Central memory CD8-positive, alpha-beta T cell (primary cell): ENCODE results near the gene CX3CL1.
"Not testable (repeated sequence)": the region's sequence is repeated elsewhere in the genome, so short reads cannot be mapped to it uniquely, and the experiment has no call there.

Source experiments
- ATAC-seq: fragments of 150-1000 bp; cut with Tn5 transposase; replicated peaks from 2 replicates; pipeline ENCODE4 v1.10.0; 2022; ENCODE audit warnings: mild to moderate bottlenecking, moderate FRiP score, moderate number of reproducible peaks; ENCODE audit not compliant: poor library complexity, severe bottlenecking; ENCODE audit errors: extremely low read depth
- DNase-seq, 2 donors: peaks; one replicate each; pipeline ENCODE4 v3.0.0; 2021; ENCODE audit warnings: low spot score in 2 of 2
- H3K27ac Mint-ChIP-seq: one replicate; pipeline ENCODE4 v1.8.0; 2022; ENCODE audit warnings: low read depth, mild to moderate bottlenecking, moderate library complexity, mixed read lengths
- H3K27me3 Mint-ChIP-seq: one replicate; pipeline ENCODE4 v1.8.0; 2022; ENCODE audit warnings: mixed read lengths
- H3K36me3 Mint-ChIP-seq: one replicate; pipeline ENCODE4 v1.8.0; 2022; ENCODE audit warnings: mild to moderate bottlenecking, moderate library complexity, mixed read lengths; ENCODE audit not compliant: insufficient read depth
- H3K4me1 Mint-ChIP-seq: one replicate; pipeline ENCODE4 v1.8.0; 2022; ENCODE audit warnings: mixed read lengths
- H3K4me3 Mint-ChIP-seq: one replicate; pipeline ENCODE4 v1.8.0; 2022; ENCODE audit warnings: mild to moderate bottlenecking, moderate library complexity, mixed read lengths
- H3K9me3 Mint-ChIP-seq: one replicate; pipeline ENCODE4 v1.8.0; 2022; ENCODE audit warnings: mixed read lengths

The CX3CL1 gene

DNA sequence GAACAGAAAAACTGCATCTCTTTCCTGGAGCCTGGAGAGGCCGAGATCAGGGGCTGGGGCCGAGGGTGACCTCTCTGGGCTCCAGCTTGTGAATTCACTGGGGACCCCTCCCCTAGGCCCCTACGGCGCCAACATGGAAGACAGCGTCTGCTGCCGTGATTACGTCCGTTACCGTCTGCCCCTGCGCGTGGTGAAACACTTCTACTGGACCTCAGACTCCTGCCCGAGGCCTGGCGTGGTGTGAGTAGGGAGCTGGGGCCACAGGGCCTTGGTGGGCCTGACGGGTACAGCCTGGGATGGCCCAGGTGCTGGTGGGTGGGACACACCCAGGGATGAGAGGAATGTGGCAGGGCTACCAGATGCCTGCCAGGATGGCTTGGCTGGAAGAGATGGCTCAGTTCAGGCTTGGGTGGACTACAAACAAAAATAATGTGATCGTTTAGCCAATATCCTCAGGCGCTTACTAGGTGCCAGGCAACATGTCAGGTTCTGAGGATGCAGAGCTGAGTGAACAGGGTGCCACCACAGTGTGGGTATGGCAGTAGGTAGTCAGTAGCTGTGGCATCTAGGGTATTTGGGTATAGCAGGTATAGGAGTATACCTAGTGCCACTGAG is 11.9 kb upstream of the CX3CL1 start:
- Mint-ChIP-seq H3K27ac (no peak overlapping the region), H3K9me3 (no peaks in the 10 kb centered on the region), H3K36me3 (no peaks in the 10 kb centered on the region), H3K4me1 (no peaks in the 10 kb centered on the region), H3K27me3 (peaks cover 18% of the 10 kb centered on the region), H3K4me3 (no peak overlapping the region)
- DNase-seq (no peak), ATAC-seq (no peak)

DNA sequence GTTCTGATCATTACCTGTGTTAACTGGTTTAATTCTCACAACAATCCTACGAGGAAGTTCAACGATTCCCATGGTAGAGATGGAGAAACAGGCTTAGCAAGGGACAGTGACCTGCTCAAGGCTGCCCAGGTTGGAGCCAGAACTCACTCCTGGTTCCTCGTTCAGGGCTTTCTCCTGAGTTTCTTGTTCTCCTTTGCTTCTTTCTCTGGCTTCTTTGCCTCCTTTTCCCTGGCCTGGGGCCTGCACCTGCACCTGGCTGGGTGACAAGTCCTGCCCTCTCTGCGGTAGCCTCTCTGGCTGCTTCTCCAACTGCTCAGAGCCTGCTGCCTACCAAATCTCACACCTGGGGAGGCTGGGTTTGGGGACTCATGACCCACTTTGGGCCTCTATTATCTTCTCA is 10.9 kb upstream of the CX3CL1 start:
- Mint-ChIP-seq H3K4me3 (no peak overlapping the region), H3K4me1 (no peaks in the 10 kb centered on the region), H3K27me3 (peaks cover 28% of the 10 kb centered on the region), H3K36me3 (no peaks in the 10 kb centered on the region), H3K9me3 (no peaks in the 10 kb centered on the region), H3K27ac (no peak overlapping the region)
- ATAC-seq, result no peak
- no peak for DNase-seq

DNA sequence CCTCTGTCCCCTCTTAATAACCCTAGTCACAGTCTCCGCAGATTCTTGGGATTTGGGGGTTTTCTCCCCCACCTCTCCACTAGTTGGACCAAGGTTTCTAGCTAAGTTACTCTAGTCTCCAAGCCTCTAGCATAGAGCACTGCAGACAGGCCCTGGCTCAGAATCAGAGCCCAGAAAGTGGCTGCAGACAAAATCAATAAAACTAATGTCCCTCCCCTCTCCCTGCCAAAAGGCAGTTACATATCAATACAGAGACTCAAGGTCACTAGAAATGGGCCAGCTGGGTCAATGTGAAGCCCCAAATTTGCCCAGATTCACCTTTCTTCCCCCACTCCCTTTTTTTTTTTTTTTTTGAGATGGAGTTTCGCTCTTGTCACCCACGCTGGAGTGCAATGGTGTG is 8.1 kb upstream of the CX3CL1 start:
- DNase-seq (no peak), ATAC-seq (no peak)
- Mint-ChIP-seq H3K36me3 (no peaks in the 10 kb centered on the region), H3K4me1 (no peaks in the 10 kb centered on the region), H3K27ac (peak overlapping the region; percentile 9), H3K9me3 (no peaks in the 10 kb centered on the region), H3K27me3 (peaks cover 51% of the 10 kb centered on the region), H3K4me3 (no peak overlapping the region)

GRCh38 chr16:57366544-57367040 is 5.7 kb upstream of the CX3CL1 start:
- Mint-ChIP-seq H3K4me1 (no peaks in the 10 kb centered on the region), H3K27ac (no peak overlapping the region), H3K9me3 (no peaks in the 10 kb centered on the region), H3K36me3 (no peaks in the 10 kb centered on the region), H3K4me3 (no peak overlapping the region), H3K27me3 (peaks cover 52% of the 10 kb centered on the region)
- DNase-seq (no peak), ATAC-seq (no peak)

- H3K4me3 Mint-ChIP-seq, result no peak overlapping the region
- no peaks in the 10 kb centered on the region for H3K9me3 Mint-ChIP-seq
- H3K4me1 Mint-ChIP-seq, result no peaks in the 10 kb centered on the region
- no peak for ATAC-seq
- H3K27ac Mint-ChIP-seq, result no peak overlapping the region
- H3K27me3 Mint-ChIP-seq, result peaks cover 52% of the 10 kb centered on the region
- H3K36me3 Mint-ChIP-seq, result no peaks in the 10 kb centered on the region
- no peak for DNase-seq
Measured at GRCh38 chr16:57367116-57367752, 5.1 kb upstream of the CX3CL1 start.

GRCh38 chr16:57371494-57372371 is 557 bp upstream of the CX3CL1 start:
- H3K27ac Mint-ChIP-seq, result no peak overlapping the region
- ATAC-seq (no peak), DNase-seq (no peak)
- no peaks in the 10 kb centered on the region for H3K9me3 Mint-ChIP-seq
- no peak overlapping the region for H3K4me3 Mint-ChIP-seq
- H3K4me1 Mint-ChIP-seq, result no peaks in the 10 kb centered on the region
- no peaks in the 10 kb centered on the region for H3K36me3 Mint-ChIP-seq
- H3K27me3 Mint-ChIP-seq, result peaks cover 31% of the 10 kb centered on the region

GRCh38 chr16:57373117-57373947 is 1.0 kb downstream of the CX3CL1 start:
- H3K9me3 Mint-ChIP-seq, result no peaks in the 10 kb centered on the region
- H3K27ac Mint-ChIP-seq, result no peak overlapping the region
- H3K4me3 Mint-ChIP-seq, result no peak overlapping the region
- H3K36me3 Mint-ChIP-seq, result no peaks in the 10 kb centered on the region
- H3K27me3 Mint-ChIP-seq, result peaks cover 19% of the 10 kb centered on the region
- ATAC-seq (no peak), DNase-seq (no peak)
- no peaks in the 10 kb centered on the region for H3K4me1 Mint-ChIP-seq

DNA sequence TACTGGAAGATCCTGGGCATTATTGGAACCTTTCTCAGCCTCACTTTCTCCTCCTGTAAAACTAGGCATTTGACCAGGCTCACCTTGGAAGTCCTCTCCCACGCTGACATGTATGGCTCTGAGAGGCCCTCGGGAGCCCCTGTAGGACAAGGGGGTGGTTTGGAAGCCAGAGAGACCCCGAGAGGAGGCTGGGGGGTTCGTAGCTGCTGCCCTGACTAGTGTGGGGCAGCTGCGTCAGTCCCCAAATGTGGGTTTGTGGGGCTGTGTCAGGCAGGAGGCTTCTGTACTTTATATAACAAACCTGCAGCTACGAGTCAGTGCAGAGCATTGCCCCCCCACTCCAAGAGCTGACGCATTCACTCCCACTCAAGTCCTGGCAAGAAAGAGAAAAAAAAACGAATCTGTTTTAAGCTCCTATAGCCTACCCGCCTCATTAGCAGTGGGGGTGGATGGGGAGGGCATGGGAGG is 1.8 kb downstream of the CX3CL1 start:
- Mint-ChIP-seq H3K27ac (no peak overlapping the region), H3K9me3 (no peaks in the 10 kb centered on the region), H3K4me1 (no peaks in the 10 kb centered on the region), H3K4me3 (no peak overlapping the region), H3K27me3 (peaks cover 11% of the 10 kb centered on the region), H3K36me3 (no peaks in the 10 kb centered on the region)
- DNase-seq (no peak), ATAC-seq (no peak)

GRCh38 chr16:57374925-57375465 is 2.7 kb downstream of the CX3CL1 start:
- not testable (repeated sequence) for H3K36me3 Mint-ChIP-seq, DNase-seq, H3K27ac Mint-ChIP-seq, H3K9me3 Mint-ChIP-seq, H3K27me3 Mint-ChIP-seq, H3K4me1 Mint-ChIP-seq, ATAC-seq, H3K4me3 Mint-ChIP-seq

- Mint-ChIP-seq H3K27ac (no peak overlapping the region), H3K36me3 (no peaks in the 10 kb centered on the region), H3K4me1 (no peaks in the 10 kb centered on the region), H3K4me3 (no peak overlapping the region), H3K9me3 (no peaks in the 10 kb centered on the region), H3K27me3 (peaks cover 10% of the 10 kb centered on the region)
- no peak for DNase-seq
- ATAC-seq, result no peak
Measured at GRCh38 chr16:57376313-57376818, 4.1 kb downstream of the CX3CL1 start.

DNA sequence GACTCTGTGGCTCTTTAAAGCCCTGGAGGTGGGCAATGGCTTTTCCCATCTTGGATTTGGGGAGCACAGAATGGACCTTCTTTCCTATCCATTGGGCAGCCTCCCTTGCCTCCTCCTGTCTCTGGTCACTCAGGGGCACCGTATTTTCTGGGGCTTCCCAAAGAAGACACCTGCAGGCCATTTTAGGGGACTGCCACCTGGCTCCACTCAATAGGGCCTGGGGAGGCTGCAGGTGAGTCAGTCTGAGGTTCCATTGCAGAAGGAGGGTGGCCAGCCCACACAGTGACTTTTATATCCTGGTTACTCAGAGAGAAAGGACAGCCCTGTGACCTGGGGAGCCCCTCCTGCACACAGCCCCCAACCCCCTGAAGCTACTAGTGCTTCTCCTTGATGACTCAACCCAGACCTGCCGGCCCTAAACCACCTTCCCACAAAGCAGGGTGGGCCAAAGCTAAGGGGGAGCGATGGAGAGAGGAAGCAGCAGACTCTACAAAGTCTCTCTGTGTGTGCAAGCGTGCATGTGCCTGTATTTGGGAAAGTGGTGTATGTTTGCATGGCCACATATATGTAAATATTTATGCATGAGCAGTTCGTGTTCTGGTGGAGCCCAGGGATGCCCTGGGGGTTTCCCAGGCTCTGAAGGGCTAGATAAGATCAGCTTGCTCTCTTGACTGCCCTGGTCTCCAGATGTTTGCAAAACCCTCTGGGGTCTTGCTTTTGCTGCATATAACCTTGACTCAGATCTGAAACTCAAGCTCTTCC is 5.0 kb downstream of the CX3CL1 start:
- H3K27ac Mint-ChIP-seq, result no peak overlapping the region
- no peak overlapping the region for H3K4me3 Mint-ChIP-seq
- DNase-seq (no peak), ATAC-seq (no peak)
- H3K27me3 Mint-ChIP-seq, result peaks cover 10% of the 10 kb centered on the region
- no peaks in the 10 kb centered on the region for H3K4me1 Mint-ChIP-seq
- no peaks in the 10 kb centered on the region for H3K36me3 Mint-ChIP-seq
- H3K9me3 Mint-ChIP-seq, result no peaks in the 10 kb centered on the region
